GM18519 (cell line): ENCODE results near the gene USP20.
"Not testable (repeated sequence)": the region's sequence is repeated elsewhere in the genome, so short reads cannot be mapped to it uniquely, and the experiment has no call there.

Experiments
- ATAC-seq: cut with Tn5 transposase; IDR thresholded peaks from one replicate; pipeline ENCODE4 v1.9.1; 2021; ENCODE audit warnings: mild to moderate bottlenecking, moderate library complexity; ENCODE audit not compliant: unreplicated experiment, low FRiP score

USP20 gene

DNA sequence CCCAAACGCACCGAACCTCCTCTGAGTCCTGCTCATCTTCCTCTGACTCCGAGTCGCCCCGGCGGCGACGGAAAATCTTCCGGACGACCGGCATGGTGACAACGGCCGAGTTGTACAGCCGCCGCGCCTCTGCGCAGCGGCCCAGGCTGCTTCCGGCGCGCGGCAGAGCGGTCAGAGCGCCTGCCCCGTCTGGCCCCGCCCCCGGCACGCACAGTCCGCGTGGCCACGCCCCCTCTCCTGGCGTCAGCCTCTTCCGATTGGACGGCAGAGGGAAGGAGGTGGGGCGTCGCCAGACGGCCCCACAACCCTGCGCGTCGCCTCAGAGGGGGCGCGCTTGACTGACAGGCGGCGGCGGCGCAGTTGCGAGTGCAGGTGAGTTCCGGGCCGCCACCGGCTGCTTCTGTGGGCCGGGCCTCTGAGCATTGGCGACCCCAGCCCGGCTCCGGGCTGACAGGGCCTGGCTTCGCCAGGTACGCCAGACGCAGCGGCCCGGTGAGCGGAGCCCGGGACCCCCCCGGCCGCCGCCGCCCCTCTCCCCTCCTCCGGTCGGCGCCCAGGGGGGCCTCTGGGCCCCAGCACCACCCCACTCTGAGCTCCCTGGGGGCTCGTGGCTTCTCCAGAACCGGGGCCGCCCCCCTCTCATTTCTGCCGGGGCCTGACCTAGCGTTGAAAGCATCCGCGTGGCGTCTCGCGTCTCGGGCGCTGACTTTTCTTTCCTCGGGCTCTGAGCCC lies at the start of gene USP20, which contains the start of gene C9orf78:
TSS of gene USP20 (plus strand) at position 331 of the 732 bp plus-strand sequence. CDS start 17,098 bp downstream, outside the sequence.
TSS of gene C9orf78 (minus strand) at position 148 of the 732 bp plus-strand sequence. CDS start at position 94, 54 bp downstream.
- ATAC-seq: peak; percentile 83

DNA sequence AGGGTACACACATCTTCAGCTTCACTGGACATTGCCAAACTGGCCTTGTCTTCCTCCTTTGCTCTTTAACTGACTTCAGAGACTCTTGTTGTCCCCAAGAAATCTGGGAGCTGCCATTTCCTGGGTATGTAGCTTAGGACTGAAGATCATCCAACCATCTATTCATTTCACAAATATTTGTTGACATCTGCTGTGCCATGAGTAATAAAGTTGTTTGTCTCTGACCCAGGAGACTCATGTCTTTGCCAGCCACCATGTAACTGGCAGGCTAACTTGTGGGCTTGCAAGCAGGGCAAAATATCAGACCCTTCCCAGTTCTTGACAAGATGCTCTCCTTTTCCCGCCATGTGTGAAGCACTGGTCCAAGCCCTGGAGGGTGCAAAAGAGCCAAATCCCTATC lies 49.4 kb upstream of the USP20 start:
- ATAC-seq: no peak

DNA sequence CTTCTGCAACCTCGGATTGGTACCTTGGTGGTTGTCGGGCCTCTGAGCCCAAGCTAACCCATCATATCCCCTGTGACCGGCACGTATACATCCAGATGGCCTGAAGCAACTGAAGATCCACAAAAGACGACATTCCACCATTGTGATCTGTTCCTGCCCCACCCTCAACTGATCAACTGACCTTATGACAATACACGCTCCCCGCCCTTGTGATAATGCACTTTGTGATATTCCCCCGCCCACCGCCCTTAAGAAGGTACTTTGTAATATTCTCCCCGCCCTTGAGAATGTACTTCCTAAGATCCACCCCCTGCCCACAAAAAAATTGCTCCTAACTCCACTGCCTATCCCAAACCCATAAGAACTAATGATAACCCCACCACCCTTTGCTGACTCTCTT lies 48.8 kb upstream of the USP20 start:
- no peak for ATAC-seq

DNA sequence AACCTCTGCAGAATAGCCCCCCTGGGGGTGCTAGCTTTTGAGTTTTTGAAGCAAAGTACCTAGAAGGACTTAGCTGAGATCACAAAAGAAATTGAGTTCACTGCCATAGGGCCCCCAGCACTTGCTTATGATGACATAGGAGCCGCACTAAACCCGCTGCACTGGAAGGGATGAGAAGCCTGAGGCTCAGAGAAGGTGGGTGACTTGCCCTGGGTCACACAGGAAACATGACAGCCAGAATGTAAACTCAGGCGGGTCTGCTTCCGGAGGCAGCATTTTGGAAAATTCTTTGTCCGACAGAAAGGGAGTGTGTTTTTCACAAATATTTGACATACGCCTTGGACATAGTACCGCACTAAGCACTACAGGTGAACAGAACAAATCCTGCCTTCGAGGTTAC lies 40.7 kb upstream of the USP20 start:
- ATAC-seq: no peak

DNA sequence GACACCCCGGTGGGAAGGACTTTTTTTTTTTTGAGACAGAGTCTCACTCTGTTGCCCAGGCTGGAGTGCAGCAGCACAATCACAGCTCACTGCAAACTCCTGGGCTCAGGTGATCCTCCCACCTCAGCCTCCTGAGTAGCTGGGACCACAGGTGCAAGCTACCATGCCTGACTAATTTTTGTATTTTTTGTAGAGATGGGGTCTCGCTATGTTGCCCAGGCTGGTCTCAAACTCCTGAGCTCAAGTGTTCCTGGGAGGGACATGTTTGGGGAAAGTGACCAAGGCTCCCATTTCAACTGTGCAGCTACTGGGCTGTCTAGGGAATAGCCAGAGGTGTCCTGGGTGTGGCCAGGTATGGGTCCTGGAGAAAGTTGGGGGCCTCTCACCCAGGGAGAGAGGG lies 39.2 kb upstream of the USP20 start:
- not testable (repeated sequence) for ATAC-seq

DNA sequence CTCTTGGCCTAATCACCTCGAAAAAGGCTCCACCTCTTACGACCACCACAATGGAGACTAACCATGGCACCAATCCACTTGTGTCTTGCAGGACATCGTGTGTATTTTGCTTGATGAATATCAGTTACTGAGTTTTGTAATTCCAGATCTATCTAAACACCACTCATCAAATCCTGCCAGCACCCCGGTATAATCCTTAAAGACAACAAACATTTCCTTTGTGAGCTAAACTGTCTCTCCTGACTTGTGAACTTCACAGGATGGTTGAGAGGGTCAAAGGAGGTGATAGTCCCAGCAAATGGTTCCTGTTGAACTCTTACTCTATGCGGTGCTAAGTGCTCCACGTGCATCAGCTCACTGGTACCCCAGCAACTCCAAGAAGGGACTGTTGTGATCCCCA lies 36.3 kb upstream of the USP20 start:
- no peak for ATAC-seq

DNA sequence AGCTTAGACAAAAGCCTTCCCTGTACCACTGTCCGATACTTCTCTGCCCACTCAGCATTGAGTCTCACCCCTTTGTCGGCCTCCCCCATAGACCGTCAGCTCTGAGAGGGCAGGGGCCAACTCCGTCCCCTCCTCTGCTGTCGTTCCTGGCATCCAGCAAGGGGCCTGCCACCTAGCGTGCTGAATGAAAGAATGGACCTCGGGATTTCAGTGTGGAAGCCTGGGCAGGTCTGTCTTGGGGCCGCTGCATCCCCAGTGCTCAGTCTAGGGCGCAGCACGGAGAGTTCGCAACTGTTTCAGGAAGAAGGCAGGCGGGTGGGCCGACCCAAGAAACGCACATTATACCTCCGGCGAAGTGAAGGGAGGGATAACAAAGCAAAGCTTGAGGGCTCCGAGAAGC lies 33.8 kb upstream of the USP20 start:
- ATAC-seq: no peak

DNA sequence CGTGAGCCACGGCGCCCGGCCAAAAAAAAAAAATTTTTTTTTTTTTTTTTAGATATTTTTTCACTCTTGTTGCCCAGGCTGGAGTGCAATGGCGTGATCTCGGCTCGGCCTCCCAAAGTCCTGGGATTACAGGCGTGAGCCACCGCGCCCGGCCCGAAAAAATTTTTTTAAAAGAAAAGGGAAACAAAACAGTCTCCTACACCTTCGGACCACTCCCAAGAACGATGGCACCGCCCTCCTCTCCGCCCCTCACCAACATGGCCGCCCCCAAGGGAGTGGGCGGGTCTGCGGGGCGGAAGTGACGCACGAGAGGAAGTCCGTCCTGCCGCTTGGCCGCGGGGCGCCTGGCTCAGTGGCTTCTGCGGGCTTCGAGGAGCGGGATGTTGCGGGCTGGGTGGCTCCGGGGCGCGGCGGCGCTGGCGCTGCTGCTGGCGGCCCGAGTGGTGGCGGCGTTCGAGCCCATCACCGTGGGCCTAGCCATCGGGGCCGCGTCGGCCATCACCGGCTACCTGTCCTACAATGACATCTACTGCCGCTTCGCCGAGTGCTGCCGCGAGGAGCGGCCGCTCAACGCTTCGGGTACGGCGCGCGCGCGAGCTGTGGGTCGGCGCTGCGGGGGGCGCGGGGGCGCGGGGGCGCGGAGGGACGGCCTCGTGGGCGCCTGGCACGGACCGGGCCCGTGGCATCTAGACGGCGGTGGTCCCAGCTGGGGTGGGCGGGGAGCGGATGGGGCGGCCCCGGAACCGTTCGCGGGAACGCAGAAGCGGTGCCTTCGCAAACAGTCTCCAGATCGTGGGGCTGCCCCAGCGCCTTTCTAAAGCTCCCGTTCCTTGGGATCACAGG lies 32.2 kb upstream of the USP20 start, which contains the start of gene TOR1B:
TSS of gene TOR1B (plus strand) at position 352 of the 843 bp plus-strand sequence. CDS start at position 381, 29 bp downstream.
- peak; percentile 74 for ATAC-seq

DNA sequence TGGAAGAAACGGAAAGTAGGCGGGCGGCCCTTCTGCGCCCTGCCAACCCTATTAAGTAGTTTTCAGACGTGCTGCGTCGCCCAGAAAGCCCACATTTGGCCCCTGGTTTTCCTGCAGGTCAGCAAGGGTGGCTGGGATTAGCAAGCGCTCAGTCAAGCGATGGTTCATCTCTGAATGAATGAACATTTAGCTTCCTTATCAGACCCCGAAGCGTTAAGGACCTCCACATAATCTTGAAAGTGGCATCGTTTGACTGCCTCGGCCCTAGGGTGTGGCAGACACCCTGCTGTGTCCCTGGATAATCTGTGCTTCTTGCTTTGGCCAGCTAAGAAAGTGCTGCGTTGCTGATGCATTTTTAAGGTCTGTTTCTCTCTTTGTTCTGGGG lies 31.6 kb upstream of the USP20 start:
- ATAC-seq: no peak

DNA sequence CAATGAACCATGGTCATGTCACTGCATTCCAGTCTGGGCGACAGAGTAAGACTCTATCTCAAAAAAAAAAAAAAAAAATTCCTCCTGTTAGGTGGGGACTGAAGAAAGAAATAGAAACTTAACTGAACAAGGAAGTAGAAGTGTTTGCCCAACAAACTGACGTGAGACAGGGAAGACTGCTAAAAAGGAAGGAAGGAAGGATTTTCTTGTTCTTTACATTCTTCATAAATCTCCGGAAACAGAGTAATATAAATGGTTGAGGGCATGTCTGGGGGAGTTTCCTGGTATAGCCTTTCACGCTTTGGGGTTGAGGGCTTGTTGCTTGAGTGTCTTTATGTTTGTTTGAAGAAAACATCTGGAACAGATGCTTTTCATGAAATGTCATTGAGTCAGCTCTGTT lies 29.2 kb upstream of the USP20 start:
- ATAC-seq: no peak

DNA sequence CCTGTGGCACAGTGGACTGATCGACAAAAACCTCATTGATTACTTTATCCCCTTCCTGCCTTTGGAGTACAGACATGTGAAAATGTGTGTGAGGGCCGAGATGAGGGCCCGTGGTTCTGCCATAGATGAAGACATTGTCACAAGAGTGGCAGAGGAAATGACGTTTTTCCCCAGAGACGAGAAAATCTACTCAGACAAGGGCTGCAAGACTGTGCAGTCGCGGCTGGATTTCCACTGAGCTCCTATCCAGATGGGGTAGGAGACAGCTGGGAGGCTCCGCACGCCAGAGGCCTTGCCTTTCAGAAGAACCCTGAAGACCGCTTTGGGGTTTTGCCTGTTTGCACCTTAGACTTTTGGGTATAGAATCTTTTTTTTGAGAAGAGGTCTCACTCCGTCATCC lies 25.9 kb upstream of the USP20 start:
- ATAC-seq: no peak

DNA sequence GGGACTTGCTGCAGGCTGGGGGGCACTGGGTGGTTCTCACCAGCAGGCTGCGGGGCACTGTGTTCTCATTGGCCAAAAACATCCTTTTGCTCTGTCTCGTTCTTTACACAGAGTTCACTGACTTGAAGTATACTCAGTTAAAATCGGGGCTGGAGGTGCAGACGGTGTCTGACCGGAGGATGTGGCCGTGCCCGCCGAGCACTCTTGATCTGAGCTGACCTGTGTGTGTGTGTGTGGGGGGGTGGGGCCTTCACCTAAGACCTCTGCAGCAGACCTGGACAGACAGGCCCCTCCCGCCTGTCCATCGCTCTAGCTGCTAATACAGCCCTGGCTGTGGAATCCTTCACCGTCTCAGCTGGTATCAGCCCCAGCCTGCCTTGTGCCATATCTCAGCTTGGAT lies 25.1 kb upstream of the USP20 start:
- no peak for ATAC-seq

DNA sequence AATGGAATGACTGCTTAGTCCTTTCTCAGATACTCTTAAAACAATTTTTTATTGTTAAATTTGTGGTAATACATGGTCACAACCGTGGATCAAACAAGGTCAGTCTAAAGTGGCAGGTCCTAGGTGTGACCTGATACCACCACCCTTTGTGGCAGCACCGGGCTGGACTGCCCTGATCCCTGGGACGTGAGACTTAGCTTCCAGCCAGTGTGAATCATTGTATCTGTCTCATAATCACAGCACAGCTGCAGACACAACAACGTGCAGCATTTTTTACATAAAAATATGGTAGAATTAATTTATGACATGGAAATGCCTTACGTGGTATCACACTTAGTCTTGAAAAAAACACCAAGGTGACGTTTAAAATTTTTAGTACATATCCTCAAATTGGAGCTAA lies 24.5 kb upstream of the USP20 start:
- no peak for ATAC-seq

DNA sequence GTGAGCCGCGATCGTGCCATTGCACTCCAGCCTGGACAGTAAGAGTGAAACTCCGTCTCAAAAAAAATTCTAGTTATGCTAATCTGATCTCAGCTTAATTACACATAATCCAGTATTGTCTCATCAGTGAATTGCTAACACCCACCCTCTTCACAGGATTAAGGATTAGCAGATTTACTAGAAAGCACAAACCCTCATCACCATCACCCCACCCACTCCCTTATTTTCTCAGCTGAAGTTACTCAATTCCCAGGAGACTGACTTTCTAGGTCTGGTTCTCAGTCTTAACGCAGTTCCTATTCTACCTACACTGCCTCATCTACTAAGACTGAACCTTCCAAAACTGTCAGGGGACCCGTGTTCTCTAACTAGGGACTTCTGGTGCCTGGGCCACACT lies 23.3 kb upstream of the USP20 start:
- no peak for ATAC-seq

DNA sequence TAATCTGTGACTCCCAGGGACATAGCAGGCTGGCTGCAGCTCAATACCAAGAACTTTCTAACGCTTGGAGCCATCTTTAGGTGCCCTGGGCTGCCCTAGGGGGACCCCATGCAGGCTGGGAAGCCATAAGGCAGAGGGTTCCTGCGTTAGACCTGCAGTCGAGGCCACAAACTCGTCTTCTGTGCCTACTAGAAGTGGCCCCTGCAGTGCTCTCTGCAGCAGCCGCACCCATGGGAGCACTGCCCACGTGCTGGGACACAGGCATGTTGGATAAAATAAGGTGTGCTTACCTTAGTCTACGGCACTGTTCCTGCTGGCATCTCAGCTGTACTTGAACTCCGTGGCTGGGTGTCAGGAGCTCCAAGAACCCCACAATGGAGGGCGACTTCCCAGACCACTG lies 22.9 kb upstream of the USP20 start:
- no peak for ATAC-seq

DNA sequence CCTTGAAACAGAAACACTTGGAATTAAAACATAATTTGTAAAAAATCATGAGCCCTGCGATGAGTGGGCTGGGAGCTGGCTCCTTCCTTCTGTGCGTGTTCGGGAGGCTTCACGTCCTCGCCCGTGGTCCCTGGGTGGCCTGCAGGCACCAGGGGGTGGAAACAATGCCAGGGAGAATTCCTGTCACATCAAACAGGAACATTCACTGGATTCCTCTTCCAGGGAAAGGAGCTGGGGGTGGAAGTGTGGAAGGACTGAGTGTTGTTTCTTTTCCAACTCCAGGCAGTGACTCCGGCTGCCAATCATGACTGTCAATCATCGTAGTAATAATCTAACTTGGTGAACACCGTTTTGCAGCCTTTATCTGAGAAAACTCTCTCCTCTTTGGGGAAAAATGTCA lies 21.6 kb upstream of the USP20 start:
- no peak for ATAC-seq

DNA sequence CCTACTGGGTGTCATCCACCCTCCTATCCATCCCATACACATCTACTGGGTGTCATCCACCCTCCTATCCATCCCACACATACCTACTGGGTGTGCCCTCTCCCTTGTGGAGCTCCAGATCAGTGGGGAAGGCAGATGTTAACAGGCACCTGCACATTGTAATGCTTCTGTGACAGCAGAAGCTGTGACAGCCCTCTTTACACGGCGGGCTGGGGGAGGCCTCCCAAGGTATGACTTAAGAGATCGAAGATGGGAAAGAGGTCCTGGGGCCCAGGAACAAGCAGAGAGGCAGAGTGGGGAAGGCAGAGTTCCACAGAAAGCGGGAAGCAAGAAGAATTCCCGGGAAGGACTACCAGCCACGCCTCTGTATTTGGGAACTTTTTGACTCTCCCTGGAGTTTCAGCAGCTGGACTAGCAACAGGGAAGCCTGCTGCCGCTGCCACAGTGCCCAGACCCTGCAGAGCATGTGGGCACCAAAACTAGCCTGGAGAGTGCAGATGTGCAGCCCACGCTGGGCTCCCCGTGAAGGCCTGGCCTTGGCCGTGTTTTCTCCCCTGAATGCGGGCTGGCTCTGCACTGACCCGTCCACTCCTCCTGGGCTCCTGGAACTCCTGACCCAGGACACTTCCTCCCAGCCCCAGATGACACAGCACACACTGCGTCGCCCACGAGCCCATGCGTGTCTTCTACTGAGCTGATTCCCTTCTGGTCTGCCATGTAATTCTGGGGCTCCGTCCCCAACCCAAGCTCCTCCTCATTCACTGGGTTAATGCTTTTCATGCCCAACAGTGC lies 20.6 kb upstream of the USP20 start:
- no peak for ATAC-seq

DNA sequence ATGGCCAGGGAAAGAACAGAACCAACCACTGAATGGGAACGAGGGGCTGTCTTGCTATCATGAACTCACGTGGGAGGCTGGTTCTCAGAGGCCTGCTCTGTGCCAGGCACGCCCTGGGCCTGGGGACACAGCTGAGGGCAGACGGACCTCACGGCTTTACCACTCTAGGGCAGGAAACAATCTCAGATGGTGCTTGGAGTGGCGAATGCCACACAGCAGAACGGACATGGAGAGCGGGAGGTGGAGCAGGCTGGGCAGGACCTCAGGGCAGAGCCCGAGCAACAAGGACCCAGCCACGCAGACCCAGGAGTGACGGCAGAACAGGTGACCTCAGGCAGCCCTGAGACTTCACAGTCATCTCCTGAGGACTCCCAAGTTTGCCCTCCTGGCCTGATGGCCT lies 20.0 kb upstream of the USP20 start:
- ATAC-seq: no peak

DNA sequence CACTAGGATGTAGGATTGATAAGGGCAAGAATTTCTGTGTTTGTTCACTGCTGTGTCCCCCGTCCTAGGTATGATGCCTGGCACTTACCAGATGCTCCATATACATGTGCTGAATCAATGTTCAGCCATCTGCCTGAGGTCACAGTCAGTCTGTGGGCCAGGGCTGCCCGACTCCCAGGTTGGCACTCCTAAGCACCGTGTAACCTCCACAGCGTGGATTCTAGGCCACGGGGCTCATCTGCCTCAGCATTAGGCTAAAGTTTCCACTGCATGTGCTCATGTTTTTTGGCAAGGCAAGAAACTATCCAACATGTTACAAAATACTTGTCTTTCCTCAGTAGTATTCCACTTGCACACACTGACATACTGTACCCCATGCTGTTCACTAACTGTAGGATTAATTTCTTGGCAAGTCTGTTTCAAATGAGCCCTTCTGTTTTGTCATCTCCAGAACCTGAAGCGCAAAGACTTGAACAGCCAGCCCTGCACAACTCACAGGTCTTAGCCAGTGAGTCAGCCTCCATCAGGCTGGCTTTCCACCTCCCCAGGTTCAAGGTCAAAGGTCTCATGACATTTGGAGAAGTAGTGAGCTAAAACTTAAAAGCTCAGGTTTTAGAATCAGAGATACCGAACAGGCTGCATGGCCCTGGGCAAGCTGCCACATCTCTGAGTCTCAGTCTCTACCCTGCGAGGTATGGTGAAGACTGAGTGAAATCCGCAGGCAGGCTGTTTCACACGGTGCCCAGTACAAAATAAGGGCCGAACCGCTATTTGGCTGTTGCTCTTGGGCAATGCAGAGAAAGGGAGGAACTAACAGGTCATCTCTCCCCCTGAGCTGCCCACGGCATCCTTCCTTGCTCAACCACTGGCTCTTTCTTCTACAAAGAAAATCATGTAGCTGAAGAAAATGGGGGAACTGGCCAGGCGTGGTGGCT lies 18.5 kb upstream of the USP20 start:
- ATAC-seq: no peak
